ENCODE data around the gene AP1M1.

AP1M1 gene

DNA sequence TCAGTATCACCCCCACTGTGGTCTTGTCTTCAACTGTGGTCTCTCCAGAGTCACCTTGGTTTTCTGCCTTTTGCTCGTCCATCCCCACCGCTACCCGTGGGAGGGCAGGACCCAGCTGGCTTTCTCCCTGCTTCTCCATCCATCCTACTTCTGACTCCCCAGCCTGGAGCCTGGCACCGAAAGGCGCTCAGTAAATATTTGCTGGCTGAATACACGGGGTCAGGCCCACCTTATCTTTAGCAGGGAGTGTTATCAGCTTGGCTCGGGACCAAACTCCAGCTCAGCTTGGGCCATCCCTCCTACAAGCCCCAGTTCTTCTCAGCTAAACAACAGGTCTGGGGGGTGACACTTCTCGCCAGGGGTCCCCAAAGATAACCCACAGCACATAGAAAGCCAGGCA lies 64.9 kb downstream of the AP1M1 start:
- H3K4me2 ChIP-seq (ENCODE audit: low read length), result peak overlapping the region; percentile 50
- H3K79me2 ChIP-seq (ENCODE audit: control insufficient read depth, low read length), result no peaks in the 10 kb centered on the region
- H3K27ac ChIP-seq (ENCODE audit: low read depth, low read length), result no peak overlapping the region
- H3F3A ChIP-seq (ENCODE audit: control insufficient read depth, insufficient read depth), result peaks cover 35% of the 10 kb centered on the region
- no peaks in the 10 kb centered on the region for H4K20me1 ChIP-seq (ENCODE audit: control insufficient read depth, insufficient read depth, low read depth, low read length)
- H3K36me3 ChIP-seq (ENCODE audit: control insufficient read depth, low read length), result no peaks in the 10 kb centered on the region
- H3K27me3 ChIP-seq (ENCODE audit: control insufficient read depth, low read length), result no peaks in the 10 kb centered on the region
- H3K4me3 ChIP-seq (ENCODE audit: low read length), result peak overlapping the region; percentile 38
- no peak for TF ChIP-seq EZH2phosphoT487 (IDR thresholded peaks at IDR 0.05; ENCODE audit: borderline replicate concordance, low read length)
- TF ChIP-seq, protein P1, sequence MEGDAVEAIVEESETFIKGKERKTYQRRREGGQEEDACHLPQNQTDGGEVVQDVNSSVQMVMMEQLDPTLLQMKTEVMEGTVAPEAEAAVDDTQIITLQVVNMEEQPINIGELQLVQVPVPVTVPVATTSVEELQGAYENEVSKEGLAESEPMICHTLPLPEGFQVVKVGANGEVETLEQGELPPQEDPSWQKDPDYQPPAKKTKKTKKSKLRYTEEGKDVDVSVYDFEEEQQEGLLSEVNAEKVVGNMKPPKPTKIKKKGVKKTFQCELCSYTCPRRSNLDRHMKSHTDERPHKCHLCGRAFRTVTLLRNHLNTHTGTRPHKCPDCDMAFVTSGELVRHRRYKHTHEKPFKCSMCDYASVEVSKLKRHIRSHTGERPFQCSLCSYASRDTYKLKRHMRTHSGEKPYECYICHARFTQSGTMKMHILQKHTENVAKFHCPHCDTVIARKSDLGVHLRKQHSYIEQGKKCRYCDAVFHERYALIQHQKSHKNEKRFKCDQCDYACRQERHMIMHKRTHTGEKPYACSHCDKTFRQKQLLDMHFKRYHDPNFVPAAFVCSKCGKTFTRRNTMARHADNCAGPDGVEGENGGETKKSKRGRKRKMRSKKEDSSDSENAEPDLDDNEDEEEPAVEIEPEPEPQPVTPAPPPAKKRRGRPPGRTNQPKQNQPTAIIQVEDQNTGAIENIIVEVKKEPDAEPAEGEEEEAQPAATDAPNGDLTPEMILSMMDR (IDR thresholded peaks at IDR 0.05; ENCODE audit: low read depth, low read length, poor library complexity, severe bottlenecking), result no peak
- H3K4me1 ChIP-seq (ENCODE audit: control insufficient read depth, low read length), result peaks cover 67% of the 10 kb centered on the region
- no peaks in the 10 kb centered on the region for H3K9me3 ChIP-seq (ENCODE audit: control insufficient read depth, insufficient read depth, low read length)
- no peaks in the 10 kb centered on the region for H3K9me2 ChIP-seq (replicated peaks; ENCODE audit: control insufficient read depth, low read length)

DNA sequence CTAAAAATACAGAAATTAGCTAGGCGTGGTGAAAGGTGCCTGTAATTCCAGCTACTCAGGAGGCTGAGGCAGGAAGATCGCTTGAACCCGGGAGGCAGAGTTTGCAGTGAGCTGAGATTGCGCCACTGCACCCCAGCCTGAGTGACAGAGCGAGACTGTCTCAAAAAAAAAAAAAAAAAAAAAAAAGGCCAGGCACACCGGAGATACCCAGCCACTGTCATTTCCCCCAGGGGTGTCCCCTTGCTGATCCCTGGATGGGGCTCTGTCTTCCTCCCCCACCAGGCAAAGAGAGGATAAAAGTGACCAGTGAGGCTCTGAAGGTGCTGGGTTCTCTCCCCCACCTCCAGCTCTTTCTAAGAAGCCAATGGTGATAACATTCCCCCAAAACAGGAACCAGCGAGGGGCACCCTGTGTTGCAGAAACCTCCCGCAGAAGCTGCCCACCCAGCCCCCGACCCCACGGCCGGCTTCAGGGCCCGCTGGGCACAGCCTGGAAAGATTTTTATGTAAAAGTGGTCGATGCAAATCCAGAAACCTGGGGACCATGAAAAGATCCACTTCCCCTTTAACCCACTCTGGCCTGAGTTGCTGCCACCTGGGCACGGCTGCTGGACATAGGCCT lies 65.5 kb downstream of the AP1M1 start:
- no peaks in the 10 kb centered on the region for H3K79me2 ChIP-seq (ENCODE audit: control insufficient read depth, low read length)
- no peak overlapping the region for H3K27ac ChIP-seq (ENCODE audit: low read depth, low read length)
- peaks cover 60% of the 10 kb centered on the region for H3K4me1 ChIP-seq (ENCODE audit: control insufficient read depth, low read length)
- no peaks in the 10 kb centered on the region for H3K9me2 ChIP-seq (replicated peaks; ENCODE audit: control insufficient read depth, low read length)
- peak overlapping the region; percentile 38 for H3K4me3 ChIP-seq (ENCODE audit: low read length)
- H4K20me1 ChIP-seq (ENCODE audit: control insufficient read depth, insufficient read depth, low read depth, low read length), result no peaks in the 10 kb centered on the region
- H3F3A ChIP-seq (ENCODE audit: control insufficient read depth, insufficient read depth), result peaks cover 32% of the 10 kb centered on the region
- no peaks in the 10 kb centered on the region for H3K27me3 ChIP-seq (ENCODE audit: control insufficient read depth, low read length)
- peak overlapping the region; percentile 50 for H3K4me2 ChIP-seq (ENCODE audit: low read length)
- H3K36me3 ChIP-seq (ENCODE audit: control insufficient read depth, low read length), result no peaks in the 10 kb centered on the region
- TF ChIP-seq, protein P1 (IDR thresholded peaks at IDR 0.05; ENCODE audit: low read depth, low read length, poor library complexity, severe bottlenecking), result no peak
- no peak for TF ChIP-seq EZH2phosphoT487 (IDR thresholded peaks at IDR 0.05; ENCODE audit: borderline replicate concordance, low read length)
- H3K9me3 ChIP-seq (ENCODE audit: control insufficient read depth, insufficient read depth, low read length), result no peaks in the 10 kb centered on the region

DNA sequence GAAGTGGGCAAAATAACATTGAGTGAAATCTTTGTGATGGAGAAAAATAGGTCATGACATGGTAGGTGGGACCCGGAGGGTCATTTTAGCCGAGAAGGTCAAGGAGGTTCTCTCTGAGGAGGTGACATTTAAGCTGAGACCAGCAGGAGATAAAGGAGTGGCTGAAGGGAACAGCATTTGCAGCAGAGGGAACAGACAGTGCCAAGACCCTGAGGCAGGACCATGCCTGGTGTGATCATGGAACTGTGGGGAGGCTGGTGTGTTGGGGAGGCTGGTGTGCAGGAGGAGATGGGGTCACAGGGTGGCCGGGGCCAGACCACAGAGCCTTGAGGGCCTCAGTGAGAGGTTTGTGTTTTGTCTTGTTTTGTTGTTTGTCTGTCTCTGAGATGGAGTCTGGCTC lies 67.5 kb downstream of the AP1M1 start:
- no peak overlapping the region for H3K27ac ChIP-seq (ENCODE audit: low read depth, low read length)
- no peaks in the 10 kb centered on the region for H3K9me2 ChIP-seq (replicated peaks; ENCODE audit: control insufficient read depth, low read length)
- no peaks in the 10 kb centered on the region for H4K20me1 ChIP-seq (ENCODE audit: control insufficient read depth, insufficient read depth, low read depth, low read length)
- H3K27me3 ChIP-seq (ENCODE audit: control insufficient read depth, low read length), result peaks cover 4% of the 10 kb centered on the region; the same call in 1 of the 2 replicates
- no peaks in the 10 kb centered on the region for H3K9me3 ChIP-seq (ENCODE audit: control insufficient read depth, insufficient read depth, low read length)
- peaks cover 20% of the 10 kb centered on the region for H3F3A ChIP-seq (ENCODE audit: control insufficient read depth, insufficient read depth)
- no peaks in the 10 kb centered on the region for H3K36me3 ChIP-seq (ENCODE audit: control insufficient read depth, low read length)
- TF ChIP-seq, protein P1 (IDR thresholded peaks at IDR 0.05; ENCODE audit: low read depth, low read length, poor library complexity, severe bottlenecking), result no peak
- TF ChIP-seq EZH2phosphoT487 (IDR thresholded peaks at IDR 0.05; ENCODE audit: borderline replicate concordance, low read length), result no peak
- H3K4me1 ChIP-seq (ENCODE audit: control insufficient read depth, low read length), result peaks cover 41% of the 10 kb centered on the region
- no peak overlapping the region for H3K4me2 ChIP-seq (ENCODE audit: low read length)
- no peak overlapping the region for H3K4me3 ChIP-seq (ENCODE audit: low read length)
- H3K79me2 ChIP-seq (ENCODE audit: control insufficient read depth, low read length), result no peaks in the 10 kb centered on the region
